T-helper 1 cell treated with Interleukin-12 subunit alpha and Interleukin-12 subunit beta and Interleukin-4 antibody, amounts not matched to agents 30 μg/mL and 1 μg/mL, for 36 hours (primary cell): ENCODE measurements around the gene THBD.

Experiments used
- H3K27ac Mint-ChIP-seq: one replicate; pipeline ENCODE4 v1.8.0; 2021; ENCODE audit warnings: mild to moderate bottlenecking, mixed read lengths
- H3K27me3 Mint-ChIP-seq: one replicate; pipeline ENCODE4 v1.8.0; 2021; ENCODE audit warnings: low read depth, mixed read lengths
- H3K36me3 Mint-ChIP-seq: one replicate; pipeline ENCODE4 v1.8.0; 2021; ENCODE audit warnings: low read depth, mixed read lengths
- H3K4me1 Mint-ChIP-seq: one replicate; pipeline ENCODE4 v1.8.0; 2021; ENCODE audit warnings: low read depth, mixed read lengths
- H3K4me3 Mint-ChIP-seq: one replicate; pipeline ENCODE4 v1.8.0; 2021; ENCODE audit warnings: mild to moderate bottlenecking, moderate library complexity, mixed read lengths
- H3K9me3 Mint-ChIP-seq: one replicate; pipeline ENCODE4 v1.8.0; 2021; ENCODE audit warnings: mixed read lengths

The THBD gene

GRCh38 chr20:23061262-23061661, 11.8 kb upstream of the THBD start:
- Mint-ChIP-seq H3K36me3 (no peaks in the 10 kb centered on the region), H3K27ac (no peak overlapping the region), H3K4me1 (no peaks in the 10 kb centered on the region), H3K27me3 (peaks cover 18% of the 10 kb centered on the region), H3K4me3 (no peak overlapping the region), H3K9me3 (no peaks in the 10 kb centered on the region)

DNA sequence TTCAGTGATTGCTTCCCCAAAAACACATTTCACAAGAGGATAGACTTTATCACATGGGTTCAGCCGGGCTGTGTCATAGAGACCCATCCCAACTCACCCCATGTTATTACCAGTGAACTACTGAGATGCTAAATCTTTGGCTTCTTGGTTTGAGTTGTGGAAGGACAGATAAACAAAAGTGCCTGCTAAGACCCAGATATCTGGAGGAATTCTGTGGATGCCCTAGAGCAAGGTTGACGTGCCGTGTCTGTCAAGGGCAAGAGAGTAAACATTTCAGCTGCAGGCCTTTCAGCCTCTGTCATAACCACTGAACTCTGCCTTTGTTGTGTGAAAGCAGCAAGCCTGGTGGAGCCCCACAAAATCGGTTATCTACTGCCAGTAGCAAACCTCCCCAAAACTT, 11.2 kb upstream of the THBD start:
- Mint-ChIP-seq H3K27ac (no peak overlapping the region), H3K4me1 (no peaks in the 10 kb centered on the region), H3K36me3 (no peaks in the 10 kb centered on the region)

GRCh38 chr20:23059846-23060245, 10.4 kb upstream of the THBD start:
- Mint-ChIP-seq H3K4me1 (no peaks in the 10 kb centered on the region), H3K36me3 (no peaks in the 10 kb centered on the region), H3K9me3 (no peaks in the 10 kb centered on the region), H3K27me3 (peaks cover 22% of the 10 kb centered on the region), H3K4me3 (no peak overlapping the region), H3K27ac (no peak overlapping the region)

More for the DNA sequence above, 11.2 kb upstream of the THBD start:
- Mint-ChIP-seq H3K27me3 (peaks cover 24% of the 10 kb centered on the region), H3K9me3 (no peaks in the 10 kb centered on the region), H3K4me3 (no peak overlapping the region)

DNA sequence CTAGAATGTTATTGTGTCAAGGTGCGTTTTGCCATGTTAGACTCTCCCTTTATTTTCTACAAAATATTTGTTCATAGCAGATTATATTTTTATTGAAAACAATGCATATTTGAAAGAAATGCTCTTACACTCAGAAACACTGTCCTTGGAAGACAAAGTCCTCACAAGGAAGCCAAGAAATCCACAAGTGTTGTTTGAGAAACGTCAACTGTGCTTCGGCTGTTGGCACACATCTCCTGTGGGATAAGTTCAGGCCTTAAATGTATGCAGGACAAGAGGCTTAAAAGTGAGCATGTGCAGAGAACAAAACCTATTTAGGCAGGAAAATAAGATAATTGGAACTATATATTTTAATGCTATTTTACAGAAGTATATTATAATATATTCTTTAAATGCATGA, 9.5 kb upstream of the THBD start:
- H3K27ac Mint-ChIP-seq = no peak overlapping the region
- no peaks in the 10 kb centered on the region for H3K9me3 Mint-ChIP-seq
- peaks cover 26% of the 10 kb centered on the region for H3K27me3 Mint-ChIP-seq
- no peaks in the 10 kb centered on the region for H3K36me3 Mint-ChIP-seq
- no peaks in the 10 kb centered on the region for H3K4me1 Mint-ChIP-seq
- H3K4me3 Mint-ChIP-seq = no peak overlapping the region

DNA sequence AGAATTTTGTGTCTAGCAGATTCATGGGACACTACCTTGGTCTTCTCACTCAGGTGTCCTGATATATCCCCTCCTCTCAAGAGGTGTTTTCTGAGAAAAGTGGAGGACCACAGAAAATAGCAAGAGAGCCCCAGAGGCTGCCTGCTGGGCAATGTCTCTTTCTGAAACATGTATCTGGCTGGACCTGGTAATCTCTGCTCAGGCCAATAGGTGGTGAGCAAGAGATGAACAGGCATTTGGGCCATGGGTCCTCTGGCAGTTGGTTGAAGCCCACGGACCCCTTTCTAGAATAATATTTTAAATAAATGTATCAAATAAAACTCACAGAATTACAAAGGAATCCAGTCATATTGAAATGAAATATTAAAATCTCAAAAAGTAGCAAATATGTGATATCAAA, 8.8 kb upstream of the THBD start:
- Mint-ChIP-seq H3K27ac (no peak overlapping the region), H3K4me1 (no peaks in the 10 kb centered on the region), H3K4me3 (no peak overlapping the region), H3K27me3 (peaks cover 33% of the 10 kb centered on the region), H3K36me3 (no peaks in the 10 kb centered on the region), H3K9me3 (no peaks in the 10 kb centered on the region)

DNA sequence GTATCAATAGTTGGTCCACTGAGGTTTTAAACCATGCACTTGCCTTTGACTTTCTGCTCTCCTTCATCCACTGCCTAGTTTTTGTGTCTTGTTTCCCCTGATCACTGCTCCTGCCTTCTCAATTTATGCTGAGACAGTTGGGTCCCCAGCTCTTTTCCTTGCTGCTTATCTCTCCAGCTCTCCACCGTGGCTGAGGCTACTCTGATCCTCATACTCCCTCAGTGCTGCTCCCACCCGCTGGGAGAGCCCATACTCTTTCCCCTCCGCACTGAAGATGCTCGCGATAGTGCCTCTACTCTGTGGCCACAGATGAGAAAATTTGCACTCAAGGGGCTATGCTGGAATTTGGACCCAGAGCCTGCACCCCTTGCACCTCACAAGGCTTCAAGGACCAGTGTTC, 3.4 kb upstream of the THBD start:
- Mint-ChIP-seq H3K4me1 (peaks cover 3% of the 10 kb centered on the region), H3K36me3 (no peaks in the 10 kb centered on the region), H3K27ac (no peak overlapping the region), H3K9me3 (no peaks in the 10 kb centered on the region), H3K4me3 (no peak overlapping the region), H3K27me3 (peaks cover 64% of the 10 kb centered on the region)

- H3K4me3 Mint-ChIP-seq = no peak overlapping the region
- peaks cover 3% of the 10 kb centered on the region for H3K4me1 Mint-ChIP-seq
- H3K27ac Mint-ChIP-seq = no peak overlapping the region
- H3K9me3 Mint-ChIP-seq = no peaks in the 10 kb centered on the region
- H3K36me3 Mint-ChIP-seq = no peaks in the 10 kb centered on the region
- peaks cover 70% of the 10 kb centered on the region for H3K27me3 Mint-ChIP-seq
Measured at GRCh38 chr20:23050847-23051627, 1.6 kb upstream of the THBD start.

- Mint-ChIP-seq H3K27ac (no peak overlapping the region), H3K27me3 (peaks cover 70% of the 10 kb centered on the region), H3K9me3 (no peaks in the 10 kb centered on the region), H3K4me1 (peaks cover 3% of the 10 kb centered on the region), H3K36me3 (no peaks in the 10 kb centered on the region), H3K4me3 (no peak overlapping the region)
Measured at GRCh38 chr20:23050076-23050838, 785 bp upstream of the THBD start.

DNA sequence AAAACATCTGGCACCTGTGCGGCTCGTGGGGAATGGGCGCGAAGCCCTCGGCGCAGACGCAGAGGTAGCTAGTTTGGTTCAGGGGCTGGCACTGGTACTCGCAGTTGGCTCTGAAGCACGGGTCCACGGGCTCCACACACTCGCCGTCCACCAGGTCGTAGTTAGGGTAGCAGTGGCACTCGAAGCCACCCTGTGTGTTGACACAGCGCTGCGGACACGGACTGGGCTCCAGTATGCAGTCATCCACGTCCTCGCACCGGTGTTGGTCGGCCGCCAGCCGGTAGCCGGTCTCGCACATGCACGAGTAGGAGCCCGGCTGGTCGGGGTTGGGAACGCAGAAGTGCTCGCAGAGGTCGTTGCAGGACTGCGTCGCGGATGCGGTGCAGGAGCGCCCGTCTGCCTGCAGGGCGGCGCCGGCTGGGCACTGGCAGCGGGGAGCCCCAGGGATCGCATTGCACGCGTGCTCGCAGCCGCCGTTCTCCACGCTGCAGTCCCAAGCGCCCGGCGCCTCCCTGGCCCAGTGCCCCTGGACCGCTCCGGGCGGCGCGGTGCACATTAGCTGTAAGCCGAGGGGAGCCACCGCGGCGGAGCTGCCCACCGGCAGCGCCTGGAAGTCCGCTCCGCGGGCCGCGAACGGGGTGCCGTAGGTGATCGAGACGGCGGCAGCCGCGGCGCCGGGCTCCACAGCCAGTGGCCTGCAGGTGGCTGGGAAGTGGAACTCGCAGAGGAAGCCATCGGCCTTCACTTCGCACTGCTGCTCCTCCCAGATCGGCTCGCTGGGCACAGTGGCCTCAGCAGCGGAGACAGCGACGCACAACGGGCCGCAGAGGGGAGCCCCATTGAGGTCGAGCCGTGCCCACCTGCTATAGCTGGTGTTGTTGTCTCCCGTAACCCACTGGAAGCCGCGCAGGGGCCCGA, 930 bp downstream of the THBD start:
- Mint-ChIP-seq H3K9me3 (no peaks in the 10 kb centered on the region), H3K4me1 (peaks cover 3% of the 10 kb centered on the region), H3K27me3 (peaks cover 74% of the 10 kb centered on the region), H3K4me3 (no peak overlapping the region), H3K27ac (no peak overlapping the region), H3K36me3 (no peaks in the 10 kb centered on the region)

- no peaks in the 10 kb centered on the region for H3K36me3 Mint-ChIP-seq
- no peaks in the 10 kb centered on the region for H3K9me3 Mint-ChIP-seq
- H3K27ac Mint-ChIP-seq = no peak overlapping the region
- H3K4me1 Mint-ChIP-seq = peaks cover 3% of the 10 kb centered on the region
- peaks cover 73% of the 10 kb centered on the region for H3K27me3 Mint-ChIP-seq
- no peak overlapping the region for H3K4me3 Mint-ChIP-seq
Measured at GRCh38 chr20:23047738-23048214, 1.7 kb downstream of the THBD start.

- Mint-ChIP-seq H3K4me1 (peaks cover 3% of the 10 kb centered on the region), H3K9me3 (no peaks in the 10 kb centered on the region), H3K27ac (no peak overlapping the region), H3K27me3 (peaks cover 66% of the 10 kb centered on the region), H3K4me3 (no peak overlapping the region), H3K36me3 (no peaks in the 10 kb centered on the region)
Measured at GRCh38 chr20:23047001-23047737, 2.3 kb downstream of the THBD start.

- Mint-ChIP-seq H3K4me3 (no peak overlapping the region), H3K9me3 (no peaks in the 10 kb centered on the region), H3K36me3 (no peaks in the 10 kb centered on the region), H3K27ac (no peak overlapping the region), H3K4me1 (peaks cover 3% of the 10 kb centered on the region), H3K27me3 (peaks cover 59% of the 10 kb centered on the region)
Measured at GRCh38 chr20:23046431-23046830, 3.0 kb downstream of the THBD start.

GRCh38 chr20:23043376-23043775, 6.1 kb downstream of the THBD start:
- Mint-ChIP-seq H3K27ac (no peak overlapping the region), H3K9me3 (no peaks in the 10 kb centered on the region), H3K27me3 (peaks cover 53% of the 10 kb centered on the region)

GRCh38 chr20:23042270-23042669, 7.2 kb downstream of the THBD start:
- no peaks in the 10 kb centered on the region for H3K9me3 Mint-ChIP-seq
- H3K4me1 Mint-ChIP-seq = no peaks in the 10 kb centered on the region
- no peak overlapping the region for H3K4me3 Mint-ChIP-seq
- H3K36me3 Mint-ChIP-seq = no peaks in the 10 kb centered on the region
- no peak overlapping the region for H3K27ac Mint-ChIP-seq
- peaks cover 45% of the 10 kb centered on the region for H3K27me3 Mint-ChIP-seq

More at GRCh38 chr20:23043376-23043775, 6.1 kb downstream of the THBD start:
- Mint-ChIP-seq H3K4me1 (no peaks in the 10 kb centered on the region), H3K4me3 (no peak overlapping the region), H3K36me3 (no peaks in the 10 kb centered on the region)
